HG02759 (cell line): ENCODE data around the gene COX7A2L.

Experiments used
- ATAC-seq: cut with Tn5 transposase; IDR thresholded peaks from one replicate; pipeline ENCODE4 v1.9.1; 2021; ENCODE audit warnings: mild to moderate bottlenecking, moderate library complexity; ENCODE audit not compliant: unreplicated experiment

COX7A2L gene

DNA sequence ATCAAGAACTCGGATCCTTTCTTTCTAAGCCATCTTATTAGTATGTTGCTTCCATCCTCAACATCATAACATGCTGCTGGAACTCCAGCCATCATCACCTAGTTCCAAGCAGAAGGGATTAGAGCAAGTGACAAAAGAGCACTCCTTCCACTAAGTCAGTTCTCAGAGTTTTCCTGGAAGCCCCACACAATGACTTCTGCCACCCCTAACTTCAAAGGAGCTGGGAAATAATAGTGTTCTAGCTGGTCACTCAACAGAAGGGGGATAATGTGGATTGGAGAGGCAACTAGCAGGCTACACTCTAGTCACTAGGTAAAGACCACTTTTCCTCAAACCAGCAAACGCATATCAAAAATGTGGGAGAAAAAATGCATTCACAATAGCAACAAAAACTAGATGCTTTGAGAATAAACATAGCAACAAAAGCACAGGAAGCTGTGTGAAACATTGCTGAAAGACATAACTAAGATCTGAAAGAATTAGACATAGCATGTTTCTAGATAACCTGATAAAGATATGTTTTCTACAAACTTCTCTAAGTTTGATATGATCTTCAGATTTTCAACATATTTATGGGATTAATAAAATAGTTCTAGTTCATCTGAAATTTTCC is 39.5 kb downstream of the COX7A2L start:
- ATAC-seq = no peak

DNA sequence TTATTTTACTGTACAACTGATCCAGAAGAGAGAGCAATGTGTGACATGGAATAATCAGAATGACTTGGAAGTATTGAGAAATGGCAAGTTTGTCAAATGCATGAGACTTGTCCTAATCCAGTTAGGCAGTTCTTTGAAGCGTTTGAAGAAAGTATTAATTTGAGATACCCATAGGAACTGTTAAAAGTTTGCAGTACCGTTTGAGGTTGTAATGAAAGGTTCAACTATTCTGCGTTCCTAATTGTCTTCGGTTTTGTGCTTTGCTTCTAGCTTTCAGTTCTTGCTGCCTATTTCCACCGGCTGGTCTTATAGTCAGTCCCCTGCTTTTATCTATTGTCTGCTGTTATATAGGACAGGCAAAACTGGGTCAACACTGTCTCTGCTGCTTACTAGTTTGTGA is 41.8 kb downstream of the COX7A2L start:
- ATAC-seq = no peak

DNA sequence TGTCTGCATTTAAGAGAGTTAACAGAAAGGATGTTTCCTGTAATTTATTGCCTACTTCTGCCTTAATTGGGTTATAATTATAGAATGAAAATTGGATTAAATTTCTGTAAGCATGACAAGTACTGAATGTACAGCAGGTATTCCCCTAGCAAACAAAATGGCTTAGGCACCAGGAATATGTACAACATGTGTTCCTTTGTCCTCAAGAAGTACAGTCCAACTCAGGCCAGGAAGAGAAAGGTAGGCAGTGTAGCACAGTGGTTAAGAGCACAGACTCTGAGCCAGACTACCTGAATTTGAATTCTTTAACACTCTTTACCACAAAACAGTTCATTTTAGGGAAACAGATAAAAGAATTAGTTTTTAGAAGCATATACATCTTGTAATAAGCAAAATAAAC is 43.1 kb downstream of the COX7A2L start:
- no peak for ATAC-seq

DNA sequence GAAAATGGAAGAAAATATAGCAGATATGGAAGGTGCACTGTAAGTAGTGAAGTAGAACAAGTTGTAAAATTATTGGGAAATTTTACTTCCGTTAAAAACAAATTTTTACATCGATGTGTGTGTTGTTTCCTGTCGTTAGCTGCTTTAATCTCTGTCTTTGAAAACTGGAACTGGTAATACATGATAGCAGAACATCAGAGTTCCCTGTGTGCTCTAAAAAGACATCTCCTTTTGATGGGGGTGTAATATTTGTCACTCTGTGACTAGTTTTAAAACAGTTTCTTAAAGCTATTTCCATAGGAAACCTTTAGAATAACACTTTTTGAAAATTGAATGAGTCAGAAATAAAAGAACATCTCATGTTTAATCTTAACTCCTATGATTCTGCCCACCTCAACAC is 43.5 kb downstream of the COX7A2L start:
- no peak for ATAC-seq

DNA sequence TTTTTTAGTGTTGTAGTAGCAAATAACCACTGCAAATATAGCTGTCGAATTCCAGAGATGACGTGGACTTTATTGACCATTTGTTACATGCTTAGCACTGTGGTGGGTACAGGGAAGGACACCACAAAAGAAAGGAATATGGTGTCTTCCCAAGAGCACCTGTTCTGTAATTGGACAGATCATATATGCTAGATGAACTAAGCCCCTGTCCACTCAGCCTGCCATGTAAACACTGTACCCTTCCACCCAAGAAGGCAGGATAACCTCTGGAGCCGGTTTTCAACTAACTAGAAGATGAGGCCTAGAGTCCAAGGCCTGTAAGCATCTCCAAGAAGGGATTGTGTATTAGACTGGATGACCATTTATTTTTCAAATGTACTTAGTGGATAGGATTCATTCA is 44.1 kb downstream of the COX7A2L start:
- no peak for ATAC-seq

DNA sequence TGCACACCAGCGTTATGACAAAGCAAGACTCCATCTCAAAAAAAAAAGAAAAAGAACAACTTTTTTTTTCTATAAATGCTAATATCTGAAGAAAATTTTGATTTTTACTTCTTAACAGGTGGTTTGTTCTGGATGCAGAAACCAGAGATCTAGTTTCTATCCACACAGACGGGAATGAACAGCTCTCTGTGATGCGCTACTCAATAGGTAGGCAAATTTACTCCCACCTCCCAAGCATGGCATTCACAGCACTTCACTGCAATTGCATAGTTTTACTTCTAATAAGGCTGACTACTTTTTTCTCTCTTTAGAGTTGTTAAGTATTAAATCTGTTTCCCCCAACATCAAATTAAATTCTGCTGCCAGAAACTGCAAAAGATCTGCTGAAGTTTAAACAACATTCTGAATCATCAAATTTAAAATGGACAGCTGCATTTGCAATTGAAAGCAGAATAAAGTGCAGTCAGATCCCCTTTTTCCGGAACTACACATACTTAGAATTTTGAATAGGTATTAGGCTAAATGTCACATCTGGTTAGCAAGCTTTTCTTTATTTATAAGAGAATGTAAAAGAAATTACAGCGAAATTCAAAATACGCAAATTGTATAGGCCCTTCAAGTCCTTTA is 45.1 kb downstream of the COX7A2L start:
- ATAC-seq = no peak

DNA sequence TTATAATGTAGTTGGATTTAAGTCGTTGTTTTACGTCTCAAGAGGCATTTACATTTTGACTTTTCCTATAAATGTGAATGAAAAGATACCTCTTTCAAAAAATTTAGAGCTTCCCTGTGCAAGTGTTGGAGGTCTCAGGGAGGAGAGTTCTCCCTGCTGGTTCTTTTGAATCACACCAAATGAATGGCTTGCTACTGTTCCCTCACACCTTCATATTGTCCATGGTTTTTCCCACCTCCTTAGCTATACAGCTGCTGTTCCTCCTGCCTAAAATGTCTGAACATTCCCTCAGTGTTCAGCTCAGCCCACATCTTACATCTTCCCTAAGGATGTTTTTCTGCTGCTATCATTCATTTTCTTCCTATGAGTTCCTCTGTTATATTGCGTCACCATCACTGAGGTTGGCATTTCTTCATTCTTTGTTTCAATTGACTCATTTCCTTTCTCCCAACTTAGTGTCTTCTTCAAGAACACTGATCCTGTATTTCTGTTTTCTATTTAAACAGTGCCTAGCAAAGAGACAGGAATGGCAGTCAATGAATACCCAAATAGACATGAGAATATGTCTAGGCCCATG is 46.0 kb downstream of the COX7A2L start:
- no peak for ATAC-seq

DNA sequence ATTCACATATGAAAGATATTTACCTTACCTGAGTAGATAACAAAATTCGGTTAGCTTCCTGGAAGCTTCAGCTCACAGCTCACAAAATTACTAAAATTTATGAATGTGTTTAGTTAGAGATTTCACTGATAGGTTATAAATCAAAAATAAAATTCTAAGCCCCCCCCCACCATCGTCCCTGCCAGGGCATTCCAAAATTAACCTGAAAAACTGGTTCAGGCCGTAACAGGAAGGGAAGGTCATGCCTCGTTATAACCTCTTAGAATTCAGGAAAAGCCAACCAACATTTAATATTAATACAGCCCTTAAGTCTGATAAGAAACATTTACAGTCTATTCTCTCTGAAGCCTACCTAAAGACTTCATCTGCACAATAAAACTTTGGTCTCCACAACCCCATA is 48.9 kb downstream of the COX7A2L start:
- no peak for ATAC-seq

DNA sequence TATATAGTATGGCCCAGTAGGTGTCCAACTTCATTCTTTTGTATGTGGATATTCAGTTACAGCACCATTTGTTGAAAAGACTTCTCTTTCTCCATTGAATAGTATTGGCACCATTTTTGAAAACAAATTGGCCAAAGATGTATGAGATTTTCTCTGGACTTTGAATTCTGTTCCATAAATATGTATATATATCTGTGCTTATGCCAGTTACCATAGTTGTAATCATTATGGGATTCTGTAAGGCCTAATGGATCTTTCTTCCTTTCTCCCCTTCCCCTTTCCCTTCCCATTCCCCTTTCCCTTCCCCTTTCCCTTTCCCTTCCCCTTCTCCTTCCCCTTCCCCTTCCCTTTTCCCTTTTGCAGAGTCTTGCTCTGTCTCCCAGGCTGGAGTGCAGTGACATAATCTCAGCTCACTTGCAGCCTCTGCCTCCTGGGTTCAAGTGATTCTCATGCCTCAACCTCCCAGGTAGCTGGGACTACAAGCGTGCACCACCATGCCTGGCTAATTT is 51.0 kb downstream of the COX7A2L start:
- ATAC-seq = no peak

DNA sequence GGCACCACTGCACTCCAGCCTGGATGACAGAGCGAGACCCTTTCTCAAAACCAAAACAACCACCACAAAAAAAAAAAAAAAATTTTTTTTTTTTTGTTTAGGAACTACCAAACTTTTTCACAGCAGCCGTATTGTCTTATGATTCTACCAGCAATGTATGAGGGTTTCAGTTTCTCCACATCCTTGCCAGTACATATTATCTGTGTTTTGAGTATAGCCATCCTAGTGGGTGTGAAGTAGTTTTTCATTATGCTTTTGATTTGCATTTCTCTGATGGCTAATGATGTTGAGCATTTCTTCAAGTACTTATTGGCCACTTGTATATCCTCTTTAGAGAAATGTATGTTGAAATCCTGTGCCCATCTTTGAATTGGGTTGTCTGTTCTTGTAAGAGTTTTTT is 51.7 kb downstream of the COX7A2L start:
- ATAC-seq = no peak

DNA sequence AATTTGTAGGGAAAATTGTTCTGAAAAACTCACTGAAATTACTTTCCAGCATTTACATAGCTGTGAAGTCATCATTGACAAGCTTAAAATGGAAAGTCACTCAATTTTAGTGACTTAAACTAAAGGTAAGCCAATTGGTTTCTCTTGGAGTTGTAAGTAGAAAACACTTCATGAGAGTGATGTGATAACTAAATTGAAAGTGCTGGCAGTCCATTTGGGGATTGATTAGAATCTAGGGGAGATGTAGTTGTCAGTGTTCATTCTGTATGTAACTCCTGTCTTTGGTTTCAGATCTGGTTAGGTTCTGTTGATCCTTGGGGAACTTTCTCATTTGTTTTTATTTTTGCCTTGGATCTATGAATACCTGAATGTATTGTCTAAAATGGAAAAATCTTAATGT is 53.8 kb downstream of the COX7A2L start:
- no peak for ATAC-seq

DNA sequence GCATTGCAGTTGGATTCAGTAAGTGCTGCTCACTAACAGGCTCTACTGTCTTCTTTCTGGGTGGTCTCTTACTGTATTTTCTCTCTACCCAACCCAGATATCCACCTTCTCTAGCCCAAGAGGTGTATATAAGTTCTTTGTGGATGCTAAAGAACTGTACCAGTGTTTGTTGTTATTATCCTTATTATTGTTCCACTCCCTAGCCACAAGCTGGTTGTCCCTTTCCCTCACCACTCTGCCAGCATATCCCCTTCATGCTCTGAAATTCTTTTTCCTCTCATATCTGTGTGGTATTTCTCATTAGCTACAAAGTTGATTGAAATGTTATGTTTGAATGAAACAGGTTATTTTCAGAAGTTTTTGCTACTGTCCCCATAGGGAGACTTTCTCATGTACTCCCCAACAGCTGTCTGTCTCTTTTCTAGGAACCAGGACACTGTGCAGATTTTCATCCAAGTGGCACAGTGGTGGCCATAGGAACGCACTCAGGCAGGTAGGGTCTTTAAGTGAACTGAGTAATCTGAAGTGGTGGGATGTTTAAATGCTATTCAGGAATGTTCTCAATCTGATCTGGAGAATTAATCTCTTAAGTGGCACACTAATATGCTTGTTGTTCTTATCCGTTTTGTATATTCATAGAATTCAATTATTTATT is 56.8 kb downstream of the COX7A2L start:
- no peak for ATAC-seq

DNA sequence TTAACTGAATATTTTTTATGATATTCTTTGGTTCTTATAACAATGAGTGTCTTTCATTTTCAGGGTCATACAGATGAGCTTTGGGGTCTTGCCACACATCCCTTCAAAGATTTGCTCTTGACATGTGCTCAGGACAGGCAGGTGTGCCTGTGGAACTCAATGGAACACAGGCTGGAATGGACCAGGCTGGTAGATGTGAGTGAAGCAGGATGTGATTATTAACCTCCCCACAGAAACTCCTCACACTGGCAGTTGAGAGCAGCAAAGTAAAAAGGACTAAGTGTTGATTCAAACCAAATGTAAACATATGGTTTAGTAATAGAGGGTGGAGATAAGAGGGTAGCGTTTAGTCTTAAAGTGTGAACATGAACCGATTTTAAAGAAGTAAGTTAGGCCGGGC is 57.8 kb downstream of the COX7A2L start:
- no peak for ATAC-seq

DNA sequence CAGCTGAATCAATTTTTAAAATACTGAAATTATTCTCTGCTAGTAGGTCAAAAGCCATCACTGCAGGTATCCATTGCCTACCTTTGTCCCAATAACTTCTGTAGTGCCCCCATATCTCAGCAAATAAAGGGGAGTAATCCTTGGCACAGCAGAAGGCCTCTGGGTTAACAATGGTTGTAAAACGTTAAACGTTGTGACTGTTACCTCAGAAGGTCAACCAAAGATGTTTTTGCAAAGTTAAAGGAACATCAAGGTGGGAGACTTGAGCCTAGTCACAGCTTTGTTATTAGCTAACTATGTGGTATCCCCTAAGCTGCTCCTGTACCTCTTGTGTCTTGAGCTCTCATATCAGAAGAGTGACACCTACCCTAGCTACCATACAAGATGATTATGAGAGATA is 60.5 kb downstream of the COX7A2L start:
- no peak for ATAC-seq
